WTC11 (cell line): ENCODE results near the gene BIRC5. TPM values are rescaled to one million over a fixed set of nuclear protein-coding genes. Genes with fewer than 3 reads are reported as not detected.

ENCODE experiments used
- ATAC-seq: fragments of 200-7000 bp; cut with Tn5 transposase; 2 replicates; pipeline ENCODE4 v1.10.0; 2021; ENCODE audit warnings: mild to moderate bottlenecking, moderate library complexity
- CTCF ChIA-PET: fragments of 300-600 bp; sonication (Branson Sonifier 250); formaldehyde crosslinking; loops from one replicate; lab custom pipeline; 2021; ENCODE audit warnings: antibody characterized with exemption; lab: Charles Lee
- POLR2A ChIA-PET: fragments of 350-600 bp; sonication (Branson Sonifier 250); formaldehyde crosslinking; loops from one replicate; lab custom pipeline; 2021; ENCODE audit warnings: antibody characterized with exemption; lab: Charles Lee
- DNase-seq: peaks from one replicate; pipeline ENCODE4 v3.0.0; 2021; ENCODE audit warnings: low spot score
- H3K27ac Mint-ChIP-seq: 2 replicates; pipeline ENCODE4 v1.8.0; 2021; ENCODE audit warnings: mixed read lengths
- H3K27me3 Mint-ChIP-seq: 2 replicates; pipeline ENCODE4 v1.8.0; 2021; ENCODE audit warnings: low read depth, mild to moderate bottlenecking, moderate library complexity, mixed read lengths
- H3K36me3 Mint-ChIP-seq: 2 replicates; pipeline ENCODE4 v1.8.0; 2021; ENCODE audit warnings: mixed read lengths
- H3K4me1 Mint-ChIP-seq: 2 replicates; pipeline ENCODE4 v1.8.0; 2022; ENCODE audit warnings: mixed read lengths
- H3K4me3 Mint-ChIP-seq: 2 replicates; pipeline ENCODE4 v1.8.0; 2021; ENCODE audit warnings: mild to moderate bottlenecking, moderate library complexity, mixed read lengths
- H3K9me3 Mint-ChIP-seq: 2 replicates; pipeline ENCODE4 v1.8.0; 2021; ENCODE audit warnings: mixed read lengths
- CDX4 ChIP-seq: fragments of 250-450 bp; sonication (Bioruptor Pico); IDR thresholded peaks from 2 replicates; pipeline ENCODE4 v1.9.0; 2021; ENCODE audit warnings: moderate library complexity, mild to moderate bottlenecking, inconsistent platforms, borderline replicate concordance
- CTCF ChIP-seq: fragments of 200-600 bp; IDR thresholded peaks from 2 replicates; pipeline ENCODE4 v1.8.0; 2022; ENCODE audit warnings: antibody characterized with exemption
- FOXJ3 ChIP-seq: sonication (generic); formaldehyde crosslinking; IDR thresholded peaks from 2 replicates; pipeline ENCODE4 v1.9.0; 2021; ENCODE audit warnings: missing genetic modification reagents, mild to moderate bottlenecking, borderline replicate concordance
- GRHL2 ChIP-seq: fragments of 250-450 bp; sonication (Bioruptor Pico); IDR thresholded peaks from 2 replicates; pipeline ENCODE4 v1.8.0; 2022; ENCODE audit warnings: mild to moderate bottlenecking, moderate library complexity; ENCODE audit not compliant: insufficient replicate concordance, severe bottlenecking
- HMGA2 ChIP-seq: fragments of 250-450 bp; sonication (Bioruptor Pico); IDR thresholded peaks from 2 replicates; pipeline ENCODE4 v1.4.0; 2021; ENCODE audit warnings: mild to moderate bottlenecking, moderate library complexity
- OVOL2 ChIP-seq: fragments of 250-450 bp; sonication (Bioruptor Pico); IDR thresholded peaks from 2 replicates; pipeline ENCODE4 v1.9.0; 2021; ENCODE audit warnings: mild to moderate bottlenecking, borderline replicate concordance
- RORB ChIP-seq: fragments of 250-450 bp; sonication (Bioruptor Pico); IDR thresholded peaks from 2 replicates; pipeline ENCODE4 v1.9.0; 2021; ENCODE audit warnings: mild to moderate bottlenecking
- SP1 ChIP-seq: sonication (generic); formaldehyde crosslinking; conservative IDR thresholded peaks from 2 replicates; pipeline ENCODE4 v1.8.1; 2022; ENCODE audit warnings: missing genetic modification reagents
- TCF7 ChIP-seq: sonication (generic); formaldehyde crosslinking; IDR thresholded peaks from 2 replicates; pipeline ENCODE4 v1.8.0; 2022; ENCODE audit warnings: mild to moderate bottlenecking, low read depth, missing genetic modification reagents, moderate library complexity
- ZBTB21 ChIP-seq: sonication (generic); formaldehyde crosslinking; IDR thresholded peaks from 2 replicates; pipeline ENCODE4 v1.8.1; 2023; ENCODE audit warnings: mild to moderate bottlenecking, missing genetic modification reagents, borderline replicate concordance
- ZNF219 ChIP-seq: sonication (generic); formaldehyde crosslinking; IDR thresholded peaks from 2 replicates; pipeline ENCODE4 v1.8.0; 2023; ENCODE audit warnings: missing genetic modification reagents, mild to moderate bottlenecking, borderline replicate concordance
- total RNA-seq: library from RNA; stranded (reverse); gene quantifications from 3 replicates; pipeline ENCODE4 v1.2.3, GENCODE V29; 2021
- TF ChIP-seq, protein P1 (sequence below): sonication (generic); formaldehyde crosslinking; IDR thresholded peaks from 2 replicates; pipeline ENCODE4 v1.8.0; 2022; ENCODE audit warnings: mild to moderate bottlenecking, missing genetic modification reagents
- TF ChIP-seq, protein P2 (sequence below): sonication (generic); formaldehyde crosslinking; IDR thresholded peaks from 2 replicates; pipeline ENCODE4 v1.8.1; 2022; ENCODE audit warnings: low read depth, missing genetic modification reagents, borderline replicate concordance
- TF ChIP-seq, protein P3 (sequence below): sonication (generic); formaldehyde crosslinking; IDR thresholded peaks from 2 replicates; pipeline ENCODE4 v1.8.1; 2022; ENCODE audit warnings: mild to moderate bottlenecking, missing genetic modification reagents, moderate library complexity, borderline replicate concordance
- TF ChIP-seq, protein P4 (sequence below): fragments of 250-450 bp; sonication (Bioruptor Pico); conservative IDR thresholded peaks from 2 replicates; pipeline ENCODE4 v1.9.0; 2021; ENCODE audit warnings: mild to moderate bottlenecking
- TF ChIP-seq, protein P5 (sequence below): fragments of 250-450 bp; sonication (Bioruptor Pico); IDR thresholded peaks from 2 replicates; pipeline ENCODE4 v2.1.2; 2022; ENCODE audit warnings: mild to moderate bottlenecking, moderate library complexity
- TF ChIP-seq, protein P6 (sequence below): sonication (generic); formaldehyde crosslinking; IDR thresholded peaks from 2 replicates; pipeline ENCODE4 v1.8.0; 2022; ENCODE audit warnings: missing genetic modification reagents
- TF ChIP-seq, protein P7 (sequence below): fragments of 250-450 bp; sonication (Bioruptor Pico); IDR thresholded peaks from 2 replicates; pipeline ENCODE4 v1.9.0; 2021; ENCODE audit warnings: mild to moderate bottlenecking

Gene BIRC5
- total RNA-seq, 1 experiment from 2014 or later: 115 TPM

DNA sequence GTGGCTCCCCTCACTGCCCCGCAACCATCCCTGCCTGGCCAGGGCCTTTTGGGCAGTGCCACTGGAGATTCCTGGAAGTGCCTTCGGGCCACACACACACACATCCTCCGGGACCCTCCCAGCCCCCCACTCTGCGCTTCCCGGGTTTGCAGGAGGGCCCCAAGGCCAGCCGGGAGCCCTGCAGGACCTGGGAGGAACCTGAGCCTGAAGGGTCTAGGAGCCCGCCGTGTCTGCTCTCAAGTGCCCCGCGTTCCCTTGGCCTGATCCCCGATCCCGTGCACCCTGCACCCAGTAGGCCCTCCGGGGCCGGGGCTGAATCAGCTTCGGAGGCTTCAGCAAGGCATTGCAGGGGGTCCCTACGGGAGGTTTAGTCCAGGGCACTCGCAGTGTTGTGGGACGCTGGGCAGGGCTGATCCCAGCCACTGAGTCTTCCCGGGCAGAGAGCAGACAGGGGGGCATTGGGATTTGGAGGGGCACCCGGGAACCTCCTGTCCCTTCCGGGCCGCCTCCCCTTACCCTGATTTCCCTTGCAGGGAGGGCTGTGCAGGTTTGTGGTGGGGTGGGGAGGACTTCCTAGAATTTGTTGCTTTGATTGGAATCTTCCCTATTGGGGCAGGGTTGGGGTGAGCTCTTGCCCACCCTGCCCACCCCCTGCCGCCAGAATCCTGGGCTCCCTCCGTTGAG is 54.3 kb downstream of the BIRC5 start:
- ATAC-seq (no peak; the same call in 1 of the 2 replicates), DNase-seq (no peak)
- peaks cover 75% of the 10 kb centered on the region for H3K4me1 Mint-ChIP-seq
- peak overlapping the region; percentile 29; the same call in 1 of the 2 replicates for H3K4me3 Mint-ChIP-seq
- ChIA-PET CTCF (interaction anchor here (0.6 to 4.1 kb wide), 14 partner anchors 9 to 153 kb away, joined by 3 to 52 read pairs (median 4); no protein-coding TSS in a partner anchor), POLR2A (interaction anchor here (0.8 kb wide), 1 partner anchor 14 kb away, joined by 3 read pairs; no protein-coding TSS in a partner anchor)
- no peaks in the 10 kb centered on the region for H3K36me3 Mint-ChIP-seq
- H3K9me3 Mint-ChIP-seq: no peaks in the 10 kb centered on the region
- H3K27ac Mint-ChIP-seq: no peak overlapping the region
- H3K27me3 Mint-ChIP-seq: peaks cover 2% of the 10 kb centered on the region; the same call in 1 of the 2 replicates
- TF ChIP-seq, protein P1, sequence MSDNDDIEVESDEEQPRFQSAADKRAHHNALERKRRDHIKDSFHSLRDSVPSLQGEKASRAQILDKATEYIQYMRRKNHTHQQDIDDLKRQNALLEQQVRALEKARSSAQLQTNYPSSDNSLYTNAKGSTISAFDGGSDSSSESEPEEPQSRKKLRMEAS (CRISPR knock-in tag): no peak
- no peak for TF ChIP-seq GRHL2 (CRISPR knock-in tag)
- TF ChIP-seq HMGA2 (CRISPR knock-in tag): no peak
- no peak for TF ChIP-seq ZBTB21 (CRISPR knock-in tag)
- TF ChIP-seq, protein P2, sequence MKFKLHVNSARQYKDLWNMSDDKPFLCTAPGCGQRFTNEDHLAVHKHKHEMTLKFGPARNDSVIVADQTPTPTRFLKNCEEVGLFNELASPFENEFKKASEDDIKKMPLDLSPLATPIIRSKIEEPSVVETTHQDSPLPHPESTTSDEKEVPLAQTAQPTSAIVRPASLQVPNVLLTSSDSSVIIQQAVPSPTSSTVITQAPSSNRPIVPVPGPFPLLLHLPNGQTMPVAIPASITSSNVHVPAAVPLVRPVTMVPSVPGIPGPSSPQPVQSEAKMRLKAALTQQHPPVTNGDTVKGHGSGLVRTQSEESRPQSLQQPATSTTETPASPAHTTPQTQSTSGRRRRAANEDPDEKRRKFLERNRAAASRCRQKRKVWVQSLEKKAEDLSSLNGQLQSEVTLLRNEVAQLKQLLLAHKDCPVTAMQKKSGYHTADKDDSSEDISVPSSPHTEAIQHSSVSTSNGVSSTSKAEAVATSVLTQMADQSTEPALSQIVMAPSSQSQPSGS: no peak
- TF ChIP-seq, protein P3, sequence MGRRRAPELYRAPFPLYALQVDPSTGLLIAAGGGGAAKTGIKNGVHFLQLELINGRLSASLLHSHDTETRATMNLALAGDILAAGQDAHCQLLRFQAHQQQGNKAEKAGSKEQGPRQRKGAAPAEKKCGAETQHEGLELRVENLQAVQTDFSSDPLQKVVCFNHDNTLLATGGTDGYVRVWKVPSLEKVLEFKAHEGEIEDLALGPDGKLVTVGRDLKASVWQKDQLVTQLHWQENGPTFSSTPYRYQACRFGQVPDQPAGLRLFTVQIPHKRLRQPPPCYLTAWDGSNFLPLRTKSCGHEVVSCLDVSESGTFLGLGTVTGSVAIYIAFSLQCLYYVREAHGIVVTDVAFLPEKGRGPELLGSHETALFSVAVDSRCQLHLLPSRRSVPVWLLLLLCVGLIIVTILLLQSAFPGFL (CRISPR knock-in tag): no peak
- TF ChIP-seq OVOL2 (CRISPR knock-in tag): no peak
- no peak for TF ChIP-seq CTCF
- TF ChIP-seq, protein P4, sequence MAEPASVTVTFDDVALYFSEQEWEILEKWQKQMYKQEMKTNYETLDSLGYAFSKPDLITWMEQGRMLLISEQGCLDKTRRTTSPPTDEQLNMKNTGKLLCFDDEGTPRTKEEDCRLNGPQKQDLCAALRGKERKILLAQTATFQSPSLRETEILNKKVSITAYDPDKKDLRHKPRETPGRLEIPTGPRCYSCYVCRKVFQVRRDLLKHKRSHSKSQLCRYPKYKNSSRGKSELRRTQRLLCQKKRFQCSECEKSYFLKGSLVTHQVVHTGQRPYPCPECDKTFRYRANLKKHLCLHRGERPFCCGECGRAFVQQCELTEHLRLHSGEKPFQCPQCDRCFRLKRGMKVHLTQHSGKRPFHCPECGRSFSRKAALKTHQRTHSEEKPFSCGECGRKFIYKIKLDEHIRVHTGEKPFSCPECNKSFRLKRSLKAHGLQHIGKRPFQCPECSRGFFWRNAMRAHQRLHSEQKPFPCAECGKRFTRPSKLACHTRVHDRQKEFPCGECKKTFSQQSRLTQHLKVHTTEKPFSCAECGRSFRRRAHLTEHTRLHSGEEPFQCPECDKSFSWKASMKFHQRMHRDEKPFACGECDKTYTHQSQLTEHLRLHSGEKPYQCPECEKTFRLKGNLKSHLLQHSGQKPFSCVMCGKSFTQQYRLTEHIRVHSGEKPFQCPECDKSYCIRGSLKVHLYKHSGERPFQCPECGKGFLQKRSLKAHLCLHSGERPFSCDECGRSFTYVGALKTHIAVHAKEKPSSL (CRISPR knock-in tag): no peak
- TF ChIP-seq FOXJ3: no peak
- TF ChIP-seq TCF7 (CRISPR knock-in tag): no peak
- no peak for TF ChIP-seq RORB (CRISPR knock-in tag)
- no peak for TF ChIP-seq CDX4 (CRISPR knock-in tag)
- TF ChIP-seq, protein P5, sequence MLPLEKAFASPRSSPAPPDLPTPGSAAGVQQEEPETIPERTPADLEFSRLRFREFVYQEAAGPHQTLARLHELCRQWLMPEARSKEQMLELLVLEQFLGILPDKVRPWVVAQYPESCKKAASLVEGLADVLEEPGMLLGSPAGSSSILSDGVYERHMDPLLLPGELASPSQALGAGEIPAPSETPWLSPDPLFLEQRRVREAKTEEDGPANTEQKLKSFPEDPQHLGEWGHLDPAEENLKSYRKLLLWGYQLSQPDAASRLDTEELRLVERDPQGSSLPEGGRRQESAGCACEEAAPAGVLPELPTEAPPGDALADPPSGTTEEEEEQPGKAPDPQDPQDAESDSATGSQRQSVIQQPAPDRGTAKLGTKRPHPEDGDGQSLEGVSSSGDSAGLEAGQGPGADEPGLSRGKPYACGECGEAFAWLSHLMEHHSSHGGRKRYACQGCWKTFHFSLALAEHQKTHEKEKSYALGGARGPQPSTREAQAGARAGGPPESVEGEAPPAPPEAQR (CRISPR knock-in tag): no peak
- TF ChIP-seq, protein P6, sequence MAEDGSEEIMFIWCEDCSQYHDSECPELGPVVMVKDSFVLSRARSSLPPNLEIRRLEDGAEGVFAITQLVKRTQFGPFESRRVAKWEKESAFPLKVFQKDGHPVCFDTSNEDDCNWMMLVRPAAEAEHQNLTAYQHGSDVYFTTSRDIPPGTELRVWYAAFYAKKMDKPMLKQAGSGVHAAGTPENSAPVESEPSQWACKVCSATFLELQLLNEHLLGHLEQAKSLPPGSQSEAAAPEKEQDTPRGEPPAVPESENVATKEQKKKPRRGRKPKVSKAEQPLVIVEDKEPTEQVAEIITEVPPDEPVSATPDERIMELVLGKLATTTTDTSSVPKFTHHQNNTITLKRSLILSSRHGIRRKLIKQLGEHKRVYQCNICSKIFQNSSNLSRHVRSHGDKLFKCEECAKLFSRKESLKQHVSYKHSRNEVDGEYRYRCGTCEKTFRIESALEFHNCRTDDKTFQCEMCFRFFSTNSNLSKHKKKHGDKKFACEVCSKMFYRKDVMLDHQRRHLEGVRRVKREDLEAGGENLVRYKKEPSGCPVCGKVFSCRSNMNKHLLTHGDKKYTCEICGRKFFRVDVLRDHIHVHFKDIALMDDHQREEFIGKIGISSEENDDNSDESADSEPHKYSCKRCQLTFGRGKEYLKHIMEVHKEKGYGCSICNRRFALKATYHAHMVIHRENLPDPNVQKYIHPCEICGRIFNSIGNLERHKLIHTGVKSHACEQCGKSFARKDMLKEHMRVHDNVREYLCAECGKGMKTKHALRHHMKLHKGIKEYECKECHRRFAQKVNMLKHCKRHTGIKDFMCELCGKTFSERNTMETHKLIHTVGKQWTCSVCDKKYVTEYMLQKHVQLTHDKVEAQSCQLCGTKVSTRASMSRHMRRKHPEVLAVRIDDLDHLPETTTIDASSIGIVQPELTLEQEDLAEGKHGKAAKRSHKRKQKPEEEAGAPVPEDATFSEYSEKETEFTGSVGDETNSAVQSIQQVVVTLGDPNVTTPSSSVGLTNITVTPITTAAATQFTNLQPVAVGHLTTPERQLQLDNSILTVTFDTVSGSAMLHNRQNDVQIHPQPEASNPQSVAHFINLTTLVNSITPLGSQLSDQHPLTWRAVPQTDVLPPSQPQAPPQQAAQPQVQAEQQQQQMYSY (CRISPR knock-in tag): no peak
- no peak for TF ChIP-seq SP1
- TF ChIP-seq, protein P7, sequence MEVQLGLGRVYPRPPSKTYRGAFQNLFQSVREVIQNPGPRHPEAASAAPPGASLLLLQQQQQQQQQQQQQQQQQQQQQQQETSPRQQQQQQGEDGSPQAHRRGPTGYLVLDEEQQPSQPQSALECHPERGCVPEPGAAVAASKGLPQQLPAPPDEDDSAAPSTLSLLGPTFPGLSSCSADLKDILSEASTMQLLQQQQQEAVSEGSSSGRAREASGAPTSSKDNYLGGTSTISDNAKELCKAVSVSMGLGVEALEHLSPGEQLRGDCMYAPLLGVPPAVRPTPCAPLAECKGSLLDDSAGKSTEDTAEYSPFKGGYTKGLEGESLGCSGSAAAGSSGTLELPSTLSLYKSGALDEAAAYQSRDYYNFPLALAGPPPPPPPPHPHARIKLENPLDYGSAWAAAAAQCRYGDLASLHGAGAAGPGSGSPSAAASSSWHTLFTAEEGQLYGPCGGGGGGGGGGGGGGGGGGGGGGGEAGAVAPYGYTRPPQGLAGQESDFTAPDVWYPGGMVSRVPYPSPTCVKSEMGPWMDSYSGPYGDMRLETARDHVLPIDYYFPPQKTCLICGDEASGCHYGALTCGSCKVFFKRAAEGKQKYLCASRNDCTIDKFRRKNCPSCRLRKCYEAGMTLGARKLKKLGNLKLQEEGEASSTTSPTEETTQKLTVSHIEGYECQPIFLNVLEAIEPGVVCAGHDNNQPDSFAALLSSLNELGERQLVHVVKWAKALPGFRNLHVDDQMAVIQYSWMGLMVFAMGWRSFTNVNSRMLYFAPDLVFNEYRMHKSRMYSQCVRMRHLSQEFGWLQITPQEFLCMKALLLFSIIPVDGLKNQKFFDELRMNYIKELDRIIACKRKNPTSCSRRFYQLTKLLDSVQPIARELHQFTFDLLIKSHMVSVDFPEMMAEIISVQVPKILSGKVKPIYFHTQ (CRISPR knock-in tag): no peak
- TF ChIP-seq ZNF219 (CRISPR knock-in tag): no peak
